KMS-11 (cell line): ENCODE data around the gene GOLT1A.

ENCODE experiments used
- H2AFZ ChIP-seq: fragments of 200-600 bp; sonication (generic); 2 replicates; pipeline ENCODE4 v1.6.1; 2016; ENCODE audit warnings: antibody characterized with exemption, mixed run types, low read depth
- H3K27ac ChIP-seq: fragments of 200-600 bp; sonication (generic); 2 replicates; pipeline ENCODE4 v1.6.1; 2016; ENCODE audit warnings: mild to moderate bottlenecking, mixed run types
- H3K27me3 ChIP-seq: fragments of 200-600 bp; sonication (generic); 2 replicates; pipeline ENCODE4 v1.6.1; 2017; ENCODE audit warnings: mild to moderate bottlenecking, low read depth, mixed run types, moderate library complexity; ENCODE audit not compliant: insufficient read depth
- H3K36me3 ChIP-seq: fragments of 200-600 bp; sonication (generic); 2 replicates; pipeline ENCODE4 v1.6.1; 2017; ENCODE audit warnings: mild to moderate bottlenecking, mixed run types; ENCODE audit not compliant: insufficient read depth
- H3K4me1 ChIP-seq: fragments of 200-600 bp; sonication (generic); 2 replicates; pipeline ENCODE4 v1.6.1; 2016; ENCODE audit warnings: mild to moderate bottlenecking, low read depth, mixed run types; ENCODE audit not compliant: poor library complexity, severe bottlenecking
- H3K4me2 ChIP-seq: fragments of 200-600 bp; sonication (generic); 2 replicates; pipeline ENCODE4 v1.7.0; 2016; ENCODE audit warnings: mild to moderate bottlenecking, mixed run types
- H3K4me3 ChIP-seq: fragments of 200-600 bp; sonication (generic); IDR thresholded peaks from 2 replicates; pipeline ENCODE4 v1.6.1; 2017; ENCODE audit warnings: low read depth, low read length, mixed read lengths; ENCODE audit not compliant: insufficient read depth
- H3K79me2 ChIP-seq: fragments of 200-600 bp; sonication (generic); 2 replicates; pipeline ENCODE4 v1.6.1; 2016; ENCODE audit warnings: low read depth, mixed run types; ENCODE audit not compliant: insufficient read depth
- H3K9ac ChIP-seq: fragments of 200-600 bp; sonication (generic); 2 replicates; pipeline ENCODE4 v1.6.1; 2016; ENCODE audit warnings: mild to moderate bottlenecking, mixed run types
- H4K20me1 ChIP-seq: fragments of 200-600 bp; sonication (generic); 2 replicates; pipeline ENCODE4 v1.6.1; 2016; ENCODE audit warnings: mild to moderate bottlenecking, mixed run types; ENCODE audit not compliant: insufficient read depth
- TF ChIP-seq, protein P1 (sequence below): fragments of 200-600 bp; sonication (generic); conservative IDR thresholded peaks from 2 replicates; pipeline ENCODE4 v1.6.1; 2017; ENCODE audit warnings: low read depth, mild to moderate bottlenecking, antibody characterized with exemption, low read length, moderate library complexity, mixed read lengths

The GOLT1A gene

DNA sequence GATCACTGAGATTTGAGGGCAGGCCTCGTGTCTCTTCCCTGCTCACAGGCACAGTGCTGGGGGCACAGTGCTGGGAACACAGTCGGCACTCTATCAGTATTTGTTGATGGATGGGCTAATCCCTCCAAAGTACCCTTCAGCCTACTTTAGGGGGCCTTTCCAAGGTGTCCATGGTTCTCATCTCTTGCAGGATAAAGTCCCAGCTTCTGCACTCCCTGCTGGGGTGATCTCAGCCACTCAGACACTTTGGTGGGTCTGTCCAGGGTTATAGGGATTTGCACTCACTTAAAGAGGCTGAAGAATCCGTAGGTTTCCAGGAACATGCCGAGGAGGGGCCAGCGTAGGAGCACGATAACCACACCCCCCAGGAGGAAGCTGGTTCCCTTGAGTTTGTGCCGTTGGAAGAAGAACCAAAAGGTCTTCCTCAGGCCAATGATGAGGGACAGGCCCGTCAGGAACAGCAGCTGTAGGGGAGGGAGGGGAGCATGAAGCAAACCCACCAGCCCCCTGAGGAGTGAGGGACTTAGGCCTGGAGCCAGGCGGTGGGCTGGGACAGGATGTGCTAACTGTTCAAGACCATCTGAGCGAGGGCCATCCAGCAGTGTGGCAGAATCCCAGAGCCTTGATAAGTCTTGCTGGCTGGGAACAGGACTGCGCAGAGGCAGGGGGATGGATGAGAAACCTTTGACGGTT, 12.3 kb downstream of the GOLT1A start:
- no peak overlapping the region for H2AFZ ChIP-seq
- H3K4me3 ChIP-seq, result no peak overlapping the region
- H3K27ac ChIP-seq, result no peak overlapping the region
- H3K79me2 ChIP-seq, result no peaks in the 10 kb centered on the region
- TF ChIP-seq, protein P1, sequence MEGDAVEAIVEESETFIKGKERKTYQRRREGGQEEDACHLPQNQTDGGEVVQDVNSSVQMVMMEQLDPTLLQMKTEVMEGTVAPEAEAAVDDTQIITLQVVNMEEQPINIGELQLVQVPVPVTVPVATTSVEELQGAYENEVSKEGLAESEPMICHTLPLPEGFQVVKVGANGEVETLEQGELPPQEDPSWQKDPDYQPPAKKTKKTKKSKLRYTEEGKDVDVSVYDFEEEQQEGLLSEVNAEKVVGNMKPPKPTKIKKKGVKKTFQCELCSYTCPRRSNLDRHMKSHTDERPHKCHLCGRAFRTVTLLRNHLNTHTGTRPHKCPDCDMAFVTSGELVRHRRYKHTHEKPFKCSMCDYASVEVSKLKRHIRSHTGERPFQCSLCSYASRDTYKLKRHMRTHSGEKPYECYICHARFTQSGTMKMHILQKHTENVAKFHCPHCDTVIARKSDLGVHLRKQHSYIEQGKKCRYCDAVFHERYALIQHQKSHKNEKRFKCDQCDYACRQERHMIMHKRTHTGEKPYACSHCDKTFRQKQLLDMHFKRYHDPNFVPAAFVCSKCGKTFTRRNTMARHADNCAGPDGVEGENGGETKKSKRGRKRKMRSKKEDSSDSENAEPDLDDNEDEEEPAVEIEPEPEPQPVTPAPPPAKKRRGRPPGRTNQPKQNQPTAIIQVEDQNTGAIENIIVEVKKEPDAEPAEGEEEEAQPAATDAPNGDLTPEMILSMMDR, result no peak
- H4K20me1 ChIP-seq, result no peaks in the 10 kb centered on the region
- H3K36me3 ChIP-seq, result no peaks in the 10 kb centered on the region
- no peak overlapping the region for H3K4me2 ChIP-seq
- no peaks in the 10 kb centered on the region; the same call in 1 of the 2 replicates for H3K27me3 ChIP-seq
- no peak overlapping the region for H3K9ac ChIP-seq
- no peaks in the 10 kb centered on the region for H3K4me1 ChIP-seq

DNA sequence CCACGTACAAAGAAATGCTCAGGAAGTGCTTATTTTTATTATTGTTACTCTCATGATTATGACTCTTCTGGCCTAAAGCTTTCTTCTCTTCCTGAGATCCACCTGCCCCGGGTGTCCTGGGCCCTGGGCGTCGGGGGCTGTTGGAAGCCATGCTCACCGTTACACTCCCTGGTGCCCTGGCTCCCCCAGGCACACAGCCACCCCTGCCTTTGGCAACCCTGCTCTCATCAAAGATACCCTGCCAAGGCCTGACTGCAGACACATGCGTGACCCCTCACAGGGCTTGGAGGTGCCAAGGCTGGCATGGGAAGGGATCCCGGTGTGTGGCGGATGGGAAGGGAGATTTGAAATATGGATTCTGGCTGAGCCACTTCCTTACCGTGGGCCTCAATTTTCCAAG, 14.2 kb downstream of the GOLT1A start:
- no peak overlapping the region for H3K27ac ChIP-seq
- no peaks in the 10 kb centered on the region for H3K4me1 ChIP-seq
- no peak overlapping the region for H3K4me3 ChIP-seq
- TF ChIP-seq, protein P1, result no peak
- H3K79me2 ChIP-seq, result no peaks in the 10 kb centered on the region
- no peaks in the 10 kb centered on the region for H3K36me3 ChIP-seq
- no peaks in the 10 kb centered on the region; the same call in 1 of the 2 replicates for H4K20me1 ChIP-seq
- H2AFZ ChIP-seq, result no peak overlapping the region
- peaks cover 4% of the 10 kb centered on the region; the same call in 1 of the 2 replicates for H3K27me3 ChIP-seq
- no peak overlapping the region for H3K4me2 ChIP-seq
- no peak overlapping the region for H3K9ac ChIP-seq

DNA sequence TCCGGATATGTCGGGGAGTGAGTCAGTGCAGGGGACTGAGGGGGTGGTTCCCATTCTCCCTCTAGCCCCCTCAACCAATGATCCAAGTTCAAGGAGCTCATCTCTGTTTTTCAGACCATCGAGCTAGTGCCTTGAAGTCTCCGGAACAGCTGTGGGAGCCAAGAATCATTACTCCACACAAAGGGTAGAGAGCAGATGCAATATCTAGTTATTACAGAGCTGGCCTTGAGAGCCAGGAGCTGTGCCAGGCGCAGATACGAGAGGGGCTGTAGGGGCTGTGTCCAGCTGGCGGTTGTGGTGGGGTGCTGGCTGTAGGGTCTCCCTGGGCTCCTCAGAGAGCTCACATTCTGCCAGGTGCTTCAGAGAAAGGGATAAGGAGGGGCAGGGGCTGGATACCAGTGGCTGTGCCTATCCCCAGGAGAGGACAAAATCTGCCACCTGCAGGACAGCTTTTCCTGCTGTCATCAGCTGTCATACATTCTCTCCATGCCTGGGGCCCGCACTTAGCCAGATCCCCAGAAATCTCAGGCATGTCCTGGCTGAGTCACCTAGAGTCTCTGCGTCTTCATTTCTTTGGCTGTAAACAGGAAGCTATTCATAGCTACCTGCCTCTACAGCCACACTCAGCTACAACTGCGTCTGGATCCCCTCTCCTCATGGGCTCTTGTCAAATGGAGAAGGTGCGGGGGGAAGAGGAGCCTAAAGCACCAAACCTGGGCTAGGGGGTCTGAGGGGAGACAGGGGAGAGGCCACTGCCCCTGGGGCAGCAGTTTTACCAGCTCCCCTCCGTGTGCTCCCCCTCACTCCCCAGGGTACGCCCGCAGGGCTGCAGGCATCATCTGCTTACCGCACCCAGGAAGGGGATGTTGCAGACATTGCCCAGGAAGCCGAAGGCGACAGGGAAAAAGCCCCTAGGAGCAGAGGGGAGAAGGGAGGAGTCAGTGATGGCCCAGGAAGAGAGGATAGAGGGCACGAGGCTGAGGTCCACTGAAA, 15.1 kb downstream of the GOLT1A start:
- H4K20me1 ChIP-seq, result no peaks in the 10 kb centered on the region; the same call in 1 of the 2 replicates
- no peak overlapping the region for H3K27ac ChIP-seq
- H3K4me1 ChIP-seq, result no peaks in the 10 kb centered on the region
- H3K4me2 ChIP-seq, result no peak overlapping the region
- no peaks in the 10 kb centered on the region for H3K36me3 ChIP-seq
- H3K4me3 ChIP-seq, result no peak overlapping the region
- H3K9ac ChIP-seq, result no peak overlapping the region
- peaks cover 4% of the 10 kb centered on the region; the same call in 1 of the 2 replicates for H3K27me3 ChIP-seq
- TF ChIP-seq, protein P1, result no peak
- H2AFZ ChIP-seq, result no peak overlapping the region
- no peaks in the 10 kb centered on the region for H3K79me2 ChIP-seq

DNA sequence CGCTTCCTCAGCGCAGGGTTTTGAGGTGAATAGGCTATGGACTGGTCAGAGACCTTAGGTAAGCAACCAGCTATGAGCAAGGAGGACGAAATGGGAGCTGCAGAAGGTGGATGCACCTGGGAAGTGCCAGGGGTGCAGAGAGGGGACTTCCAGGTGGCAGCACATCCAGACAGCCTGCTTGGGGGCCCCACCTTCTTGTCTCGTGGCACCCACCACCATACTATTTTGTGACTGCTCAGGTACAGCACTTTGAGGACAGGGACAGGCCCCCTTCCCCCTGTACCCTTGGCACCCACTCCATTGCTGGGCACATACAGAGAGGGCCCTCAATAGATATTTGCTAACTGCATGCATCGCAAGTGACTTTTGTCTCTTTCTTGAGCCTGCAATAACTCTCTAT, 16.7 kb downstream of the GOLT1A start:
- Histone ChIP-seq H3K79me2 (no peaks in the 10 kb centered on the region), H3K27ac (no peak overlapping the region), H3K4me2 (no peak overlapping the region), H3K27me3 (peaks cover 4% of the 10 kb centered on the region; the same call in 1 of the 2 replicates), H3K36me3 (no peaks in the 10 kb centered on the region), H3K9ac (no peak overlapping the region), H3K4me1 (no peaks in the 10 kb centered on the region), H3K4me3 (no peak overlapping the region), H2AFZ (no peak overlapping the region), H4K20me1 (no peaks in the 10 kb centered on the region; the same call in 1 of the 2 replicates)
- TF ChIP-seq, protein P1, result no peak
